Endothelial cell of umbilical vein (primary cell): Measurements from ENCODE around the gene OR8A1. TPM values are rescaled to one million over a fixed set of nuclear protein-coding genes. Genes with fewer than 3 reads are reported as not detected.

Source experiments
- BruUV-seq: library from RNA; stranded (reverse); fragments of 400-500 nt; replicated peaks from 2 replicates; lab custom pipeline; 2021; lab: Mats Ljungman, UMichigan
- CTCF ChIA-PET: fragments of 300-600, 350-600 bp; sonication (Branson Sonifier 250); formaldehyde crosslinking; loops from one replicate; lab custom pipeline; 2021; ENCODE audit warnings: antibody characterized with exemption, inconsistent platforms; lab: Charles Lee
- POLR2A ChIA-PET: fragments of 300-600, 350-600 bp; sonication (Branson Sonifier 250); formaldehyde crosslinking; loops from one replicate; lab custom pipeline; 2021; ENCODE audit warnings: antibody characterized with exemption, inconsistent platforms; lab: Charles Lee
- DNase-seq: peaks from one replicate; pipeline ENCODE4 v3.0.0-alpha.2; 2011; ENCODE audit warnings: low read depth, low spot score
- FAIRE-seq: peaks from 2 replicates; lab custom pipeline; 2011; peaks lifted over from hg19 to GRCh38; lab: Jason Lieb, UNC
- H2AFZ ChIP-seq: 2 replicates; pipeline ENCODE4 v1.6.0; 2012; ENCODE audit warnings: low read depth, low read length, control low read depth, inconsistent platforms
- H3K27ac ChIP-seq: 2 replicates; pipeline ENCODE4 v1.5.1; 2011; ENCODE audit warnings: low read depth, mild to moderate bottlenecking, control low read depth, low read length, moderate library complexity; ENCODE audit not compliant: insufficient read depth
- H3K27me3 ChIP-seq, 2 experiments: 2 replicates each; pipeline versions ENCODE4 v1.6.0 to v1.6.1; 2011; ENCODE audit warnings: low read length in 2 of 2, mixed read lengths in 1 of 2; ENCODE audit not compliant: control insufficient read depth in 2 of 2, insufficient read depth in 2 of 2
- H3K36me3 ChIP-seq, 2 experiments: 2 replicates in 1 of 2; 3 replicates in 1 of 2; pipeline ENCODE4 v1.5.1; 2011; ENCODE audit warnings: low read length in 2 of 2, mild to moderate bottlenecking in 1 of 2, moderate library complexity in 1 of 2; ENCODE audit not compliant: control insufficient read depth in 2 of 2, insufficient read depth in 2 of 2; ENCODE audit errors: extremely low read depth in 1 of 2
- H3K4me1 ChIP-seq: 3 replicates; pipeline ENCODE4 v1.5.1; 2011; ENCODE audit warnings: mild to moderate bottlenecking, low read length; ENCODE audit not compliant: control insufficient read depth, insufficient read depth; ENCODE audit errors: extremely low read depth
- H3K4me2 ChIP-seq: 2 replicates; pipeline ENCODE4 v1.6.1; 2011; ENCODE audit warnings: low read length, control low read depth, mixed read lengths; ENCODE audit not compliant: insufficient read depth
- H3K4me3 ChIP-seq, 3 experiments: fragments of 200-600 bp in 1 of 3; sonication (generic), shearing (Covaris generic) in 1 of 3; replicated peaks in 1 of 3; 2 replicates each; pipeline ENCODE4 v1.5.1; 2011 to 2016; ENCODE audit warnings: control low read depth in 3 of 3, low read length in 3 of 3, mild to moderate bottlenecking in 2 of 3, inconsistent platforms in 1 of 3, low read depth in 1 of 3, moderate library complexity in 1 of 3; ENCODE audit not compliant: insufficient read depth in 1 of 3
- H3K79me2 ChIP-seq: 2 replicates; pipeline ENCODE4 v1.6.0; 2012; ENCODE audit warnings: low read length, inconsistent platforms; ENCODE audit not compliant: control insufficient read depth, insufficient read depth
- H3K9ac ChIP-seq: replicated peaks from 2 replicates; pipeline ENCODE3; 2011; ENCODE audit warnings: low read length, control low read depth; ENCODE audit not compliant: insufficient read depth; ENCODE audit errors: extremely low read depth
- H3K9me1 ChIP-seq: replicated peaks from 3 replicates; pipeline ENCODE4 v1.6.0; 2011; ENCODE audit warnings: mild to moderate bottlenecking, low read length; ENCODE audit not compliant: control insufficient read depth, insufficient read depth; ENCODE audit errors: extremely low read depth
- H3K9me3 ChIP-seq: replicated peaks from 2 replicates; pipeline ENCODE4 v1.5.1; 2012; ENCODE audit warnings: low read length, inconsistent platforms; ENCODE audit not compliant: control insufficient read depth, insufficient read depth
- H4K20me1 ChIP-seq: replicated peaks from 2 replicates; pipeline ENCODE3; 2011; ENCODE audit warnings: mild to moderate bottlenecking, low read length; ENCODE audit not compliant: control insufficient read depth, insufficient read depth; ENCODE audit errors: extremely low read depth
- CTCF ChIP-seq, 2 donors: IDR thresholded peaks; 1 replicate in 1 of 2; 2 replicates in 1 of 2; pipeline ENCODE4 v1.5.1; 2011; ENCODE audit warnings: low read length in 2 of 2, mild to moderate bottlenecking in 2 of 2, moderate library complexity in 2 of 2, control low read depth in 1 of 2, inconsistent platforms in 1 of 2, low read depth in 1 of 2; ENCODE audit not compliant: insufficient read depth in 1 of 2; ENCODE audit errors: extremely low read depth in 1 of 2
- EZH2 ChIP-seq: IDR thresholded peaks from 2 replicates; pipeline ENCODE4 v1.6.1; 2012; ENCODE audit warnings: borderline replicate concordance, low read depth, mild to moderate bottlenecking, moderate library complexity, low read length, inconsistent platforms; ENCODE audit not compliant: severe bottlenecking
- FOS ChIP-seq: IDR thresholded peaks from 2 replicates; pipeline ENCODE4 v1.6.1; 2011; ENCODE audit warnings: mild to moderate bottlenecking, low read length, moderate library complexity, borderline replicate concordance; ENCODE audit not compliant: insufficient read depth
- POLR2AphosphoS5 ChIP-seq: IDR thresholded peaks from 2 replicates; pipeline ENCODE4 v1.6.1; 2012; ENCODE audit warnings: low read depth, mild to moderate bottlenecking, control low read depth, low read length, moderate library complexity; ENCODE audit not compliant: insufficient read depth
- dilution Hi-C: fragments of 300-500 bp; cut with MboI; formaldehyde crosslinking; loops from one replicate; pipeline ENCODE4 v1.15.0; 2019; ENCODE audit warnings: low sequenced_read_pairs; ENCODE audit not compliant: extremely low pct_ligation_motif_present
- intact Hi-C: fragments of 100-400 bp; cut with micrococcal nuclease; formaldehyde crosslinking; loops from one replicate; pipeline ENCODE4 v1.10.0; 2022
- polyA plus RNA-seq, 4 experiments: library from polyadenylated mRNA; depleted of rRNA in 3 of 4; stranded (reverse) in 3 of 4; unstranded in 1 of 4; fragments of >200 nt; gene quantifications; 2 replicates each; pipeline versions ENCODE4 v1.2.1 to v1.2.3, GENCODE V29; 2011 to 2012; ENCODE audit warnings: missing spikeins in 1 of 4
- total RNA-seq: library from RNA; stranded (reverse); gene quantifications from 2 replicates; pipeline ENCODE4 v1.2.3, GENCODE V29; 2021

OR8A1 gene
- total and polyA plus RNA-seq, 2 donors (not counting 3 experiments of a cell fraction or from before 2014, with no cell fraction given), result not detected

GRCh38 chr11:124612567-124613246 lies 42.9 kb downstream of the OR8A1 start:
- intact Hi-C loops, result loop anchor here (1.0 kb wide), 1 partner anchor 38 kb away; no protein-coding TSS in a partner anchor

More at GRCh38 chr11:124612567-124613246, 42.9 kb downstream of the OR8A1 start:
- Histone ChIP-seq H3K27me3 (peaks cover 0 to 8% of the 10 kb centered on the region in 2 experiments), H3K4me1 (no peaks in the 10 kb centered on the region), H3K27ac (no peak overlapping the region), H3K9ac (no peak overlapping the region), H3K9me3 (no peaks in the 10 kb centered on the region), H3K9me1 (no peaks in the 10 kb centered on the region), H3K4me3 (no peak overlapping the region), H3K4me2 (no peak overlapping the region), H4K20me1 (no peaks in the 10 kb centered on the region), H3K79me2 (no peaks in the 10 kb centered on the region), H2AFZ (no peak overlapping the region), H3K36me3 (no peaks in the 10 kb centered on the region)
- BruUV-seq, result no TSS peak
- POLR2A ChIA-PET, result no interaction called here
- CTCF ChIA-PET, result interaction anchor here (0.9 kb wide), 1 partner anchor 17 kb away, joined by 4 read pairs; no protein-coding TSS in a partner anchor
- no peak for TF ChIP-seq CTCF (IDR thresholded peaks at IDR 0.05; ENCODE audit: extremely low read depth in 1 of 2, insufficient read depth in 1 of 2, low read depth in 1 of 2, low read length in 2 of 2)
- TF ChIP-seq POLR2AphosphoS5, result no peak
- TF ChIP-seq EZH2, result no peak
- no peak for TF ChIP-seq FOS
- dilution Hi-C loops, result no loop called here
- DNase-seq, result no peak
- FAIRE-seq, result no peak
